Heart left ventricle (tissue), 13 donors: ENCODE results near the gene AHR.

Experiments used
- POLR2A ChIP-seq, 2 donors: fragments of 450-650 bp; IDR thresholded peaks; one replicate each; pipeline ENCODE4 v1.6.1; 2017; ENCODE audit warnings: antibody characterized with exemption in 2 of 2, mild to moderate bottlenecking in 2 of 2, moderate library complexity in 2 of 2
- TF ChIP-seq, protein P1 (sequence below), 12 donors: fragments of 200-600 bp; sonication (generic) in 4 of 12; IDR thresholded peaks; one replicate each; pipeline versions ENCODE4 v1.5.0 to v1.8.0; 2018 to 2022; ENCODE audit warnings: antibody characterized with exemption in 12 of 12, mild to moderate bottlenecking in 5 of 12
- donor health status: ischemic (EF 13 %, LVEDD 7.1; RV severe dilation, severe dysfunction).
- donor health status: DM: no; HTN: yes; CAD: no.
- donor health status: DM: no; HTN: no; CAD: no.
- donor health status: ischemic (EF 25% LVEDD 6.9; RV normal size, moderate dysfunction).
- donor health status: ischemic (EF 25% LVEDD 5.7; RV mildly dilated, moderate dysfunction).
- donor health status: ischemic (EF 35%, LVEDD 5.7; RV mildly dilated, moderate dysfunction).
- donor health status: nonischemic (EF 11% LVEDD 7.7; RV severe dilation, severe dysfunction).
- donor health status: DM: yes; HTN: yes; CAD: no.
- donor health status: PGD.
- donor health status: ischemic (EF 29% LVEDD 5.4; RV normal size, mild dysfunction).
- donor health status: nonischemic (EF 23%, LVEDD 6.1; RV moderate dilation, normal function).

GRCh38 chr7:17385612-17386011 is 87.2 kb downstream of the AHR start:
- TF ChIP-seq, protein P1, sequence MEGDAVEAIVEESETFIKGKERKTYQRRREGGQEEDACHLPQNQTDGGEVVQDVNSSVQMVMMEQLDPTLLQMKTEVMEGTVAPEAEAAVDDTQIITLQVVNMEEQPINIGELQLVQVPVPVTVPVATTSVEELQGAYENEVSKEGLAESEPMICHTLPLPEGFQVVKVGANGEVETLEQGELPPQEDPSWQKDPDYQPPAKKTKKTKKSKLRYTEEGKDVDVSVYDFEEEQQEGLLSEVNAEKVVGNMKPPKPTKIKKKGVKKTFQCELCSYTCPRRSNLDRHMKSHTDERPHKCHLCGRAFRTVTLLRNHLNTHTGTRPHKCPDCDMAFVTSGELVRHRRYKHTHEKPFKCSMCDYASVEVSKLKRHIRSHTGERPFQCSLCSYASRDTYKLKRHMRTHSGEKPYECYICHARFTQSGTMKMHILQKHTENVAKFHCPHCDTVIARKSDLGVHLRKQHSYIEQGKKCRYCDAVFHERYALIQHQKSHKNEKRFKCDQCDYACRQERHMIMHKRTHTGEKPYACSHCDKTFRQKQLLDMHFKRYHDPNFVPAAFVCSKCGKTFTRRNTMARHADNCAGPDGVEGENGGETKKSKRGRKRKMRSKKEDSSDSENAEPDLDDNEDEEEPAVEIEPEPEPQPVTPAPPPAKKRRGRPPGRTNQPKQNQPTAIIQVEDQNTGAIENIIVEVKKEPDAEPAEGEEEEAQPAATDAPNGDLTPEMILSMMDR (IDR thresholded peaks at IDR 0.05): no peak
- no peak for TF ChIP-seq POLR2A (IDR thresholded peaks at IDR 0.05)
